AG09319 (cell line): ENCODE results near the gene CHST11.

Experiments used
- DNase-seq: peaks from one replicate; pipeline ENCODE4 v3.0.0-alpha.2; 2010; ENCODE audit warnings: low read depth; ENCODE audit errors: extremely low read depth
- CTCF ChIP-seq: IDR thresholded peaks from 2 replicates; pipeline ENCODE4 v1.5.1; 2011; ENCODE audit warnings: low read depth, mild to moderate bottlenecking, inconsistent platforms, low read length, moderate library complexity

Gene CHST11

GRCh38 chr12:104456417-104456949, at the start of gene CHST11:
CHST11 (plus strand) TSS chr12:104456948.
- DNase-seq, result peak; percentile 77
- TF ChIP-seq CTCF, result peak; percentile 46

GRCh38 chr12:104407438-104407837, 49.3 kb upstream of the CHST11 start:
- no peak for TF ChIP-seq CTCF
- no peak for DNase-seq

- TF ChIP-seq CTCF, result no peak
- no peak for DNase-seq
Measured at GRCh38 chr12:104407922-104408321, 48.8 kb upstream of the CHST11 start.

- TF ChIP-seq CTCF, result no peak
- DNase-seq, result no peak
Measured at GRCh38 chr12:104410326-104410725, 46.4 kb upstream of the CHST11 start.

- no peak for DNase-seq
- no peak for TF ChIP-seq CTCF
Measured at GRCh38 chr12:104410786-104411185, 46.0 kb upstream of the CHST11 start.

GRCh38 chr12:104411826-104412641, 44.7 kb upstream of the CHST11 start:
- no peak for DNase-seq
- TF ChIP-seq CTCF, result no peak

- no peak for DNase-seq
- no peak for TF ChIP-seq CTCF
Measured at GRCh38 chr12:104412681-104413080, 44.1 kb upstream of the CHST11 start.
